Esophagus muscularis mucosa (tissue), 4 donors: ENCODE measurements around the gene RGS19. TPM values are rescaled to one million over a fixed set of nuclear protein-coding genes. Genes with fewer than 3 reads are reported as not detected.

ENCODE experiments used
- DNase-seq: peaks from one replicate; pipeline ENCODE4 v3.0.0-alpha.2; 2017; ENCODE audit errors: extremely low spot score
- H3K27ac ChIP-seq, 4 donors: fragments of 200-600 bp; sonication (generic); replicated peaks in 1 of 4; 1 replicate in 3 of 4; 2 replicates in 1 of 4; pipeline ENCODE4 v1.5.1; 2016 to 2019; ENCODE audit warnings: mild to moderate bottlenecking in 1 of 4
- H3K27me3 ChIP-seq, 4 donors: fragments of 200-600 bp; sonication (generic); one replicate each; pipeline versions ENCODE4 v1.5.1 to v1.6.0; 2016 to 2019
- H3K36me3 ChIP-seq, 4 donors: fragments of 200-600 bp; sonication (generic); one replicate each; pipeline ENCODE4 v1.5.1; 2016 to 2019
- H3K4me1 ChIP-seq, 4 donors: fragments of 200-600 bp; sonication (generic); one replicate each; pipeline ENCODE4 v1.5.1; 2016 to 2019
- H3K4me3 ChIP-seq, 4 donors: fragments of 200-600 bp; sonication (generic); 1 replicate in 2 of 4; 2 replicates in 2 of 4; pipeline ENCODE4 v1.5.1; 2016 to 2019; ENCODE audit warnings: mild to moderate bottlenecking in 4 of 4, moderate library complexity in 1 of 4
- H3K9me3 ChIP-seq, 4 donors: fragments of 200-600 bp; sonication (generic); 1 replicate in 3 of 4; 2 replicates in 1 of 4; pipeline ENCODE4 v1.5.1; 2016 to 2019
- CTCF ChIP-seq, 3 experiments: fragments of 200-600 bp in 2 of 3; fragments of 450-650 bp in 1 of 3; sonication (generic) in 2 of 3; IDR thresholded peaks; one replicate each; pipeline ENCODE4 v1.5.1; 2017 to 2019; ENCODE audit warnings: antibody characterized with exemption in 3 of 3, mild to moderate bottlenecking in 2 of 3, moderate library complexity in 1 of 3
- EP300 ChIP-seq: sonication (generic); formaldehyde crosslinking; IDR thresholded peaks from one replicate; pipeline ENCODE4 v1.6.1; 2017; ENCODE audit warnings: antibody characterized with exemption
- POLR2A ChIP-seq: fragments of 450-650 bp; IDR thresholded peaks from one replicate; pipeline ENCODE4 v1.6.1; 2017; ENCODE audit warnings: antibody characterized with exemption, moderate library complexity, mild to moderate bottlenecking, low read depth
- POLR2AphosphoS5 ChIP-seq, 2 donors: sonication (generic); formaldehyde crosslinking; IDR thresholded peaks; one replicate each; pipeline ENCODE4 v1.6.1; 2017; ENCODE audit warnings: antibody characterized with exemption in 2 of 2
- WGBS: methylation state at CpG from one replicate; pipeline ENCODE4 v1.1.5; 2018; 5-methylcytosine and 5-hydroxymethylcytosine counted together
- intact Hi-C: fragments of 100-400 bp; cut with DNase I; formaldehyde crosslinking; loops from one replicate; pipeline ENCODE4 v1.15.1; 2023
- total RNA-seq, 4 donors: library from RNA; depleted of rRNA; stranded (reverse); fragments of >200 nt; gene quantifications; one replicate each; pipeline versions ENCODE4 v1.1.0 to v1.2.1, GENCODE V29; 2016

Gene RGS19
- total RNA-seq, 4 donors from 2014 or later = 11.4 to 17.7 (median 12.7) TPM

- H3K4me1 ChIP-seq = peaks cover 15 to 54% (median 40%) of the 10 kb centered on the region in 4 donors
- H3K9me3 ChIP-seq = no peaks in the 10 kb centered on the region
- peak overlapping the region in 3 of 4 donors; percentile 45 to 55 (median 50) for H3K27ac ChIP-seq
- peak overlapping the region in 2 of 4 donors; percentile 46 to 57 for H3K4me3 ChIP-seq
- peaks cover 0 to 21% (median 0%) of the 10 kb centered on the region in 4 donors for H3K36me3 ChIP-seq
- H3K27me3 ChIP-seq = peaks cover 0 to 99% (median 43%) of the 10 kb centered on the region in 4 donors
- 75% methylated on average over 7 of the region's 11 CpGs for WGBS
- intact Hi-C loops = no loop called here
- TF ChIP-seq CTCF (IDR thresholded peaks at IDR 0.05) (no peak), EP300 (no peak), POLR2AphosphoS5 (IDR thresholded peaks at IDR 0.05) (no peak), POLR2A (no peak)
- no peak for DNase-seq
Observed at GRCh38 chr20:64045346-64046011, 33.8 kb downstream of the RGS19 start.

DNA sequence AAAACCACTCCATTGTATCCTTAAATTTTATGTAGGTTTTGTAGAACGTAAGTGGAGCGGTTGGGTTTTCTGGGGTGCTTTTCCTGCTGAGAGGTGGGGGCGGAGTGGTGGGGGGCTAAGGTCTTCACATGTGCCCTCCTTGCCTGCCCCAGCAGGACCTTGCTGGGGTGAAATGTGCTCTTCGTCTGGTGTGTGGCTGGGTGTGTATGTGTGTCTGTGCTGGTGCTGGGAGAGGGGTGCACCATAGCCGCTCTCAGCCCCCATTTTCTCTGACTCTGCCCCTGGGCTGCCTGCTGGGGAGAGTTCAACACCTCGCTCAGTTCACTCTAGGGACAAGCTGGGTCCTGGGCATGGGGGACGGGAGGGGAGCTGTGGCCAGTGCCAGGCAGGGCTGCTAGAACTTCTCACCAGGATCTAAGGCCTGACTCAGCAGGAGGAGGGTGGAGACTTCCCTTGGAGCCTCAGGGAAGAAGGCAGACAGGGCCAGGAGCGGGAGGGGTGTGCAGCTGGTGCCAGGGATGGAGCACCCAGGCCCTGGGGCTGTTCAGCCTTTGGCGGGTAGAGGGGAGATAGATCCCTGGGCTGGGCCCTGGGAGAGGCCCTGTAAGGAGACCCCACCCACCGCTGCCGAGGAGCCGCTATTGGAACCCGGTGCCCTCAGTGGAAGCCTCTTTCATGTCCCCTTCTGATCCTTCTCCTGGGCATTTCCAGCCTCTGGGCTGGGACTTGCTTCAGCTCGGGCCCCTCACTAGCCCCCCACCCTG lies 34.7 kb downstream of the RGS19 start:
- peaks cover 0 to 21% (median 0%) of the 10 kb centered on the region in 4 donors for H3K36me3 ChIP-seq
- WGBS = 63% methylated on average over 14 of the region's 14 CpGs
- intact Hi-C loops = no loop called here
- peak overlapping the region in 1 of 4 donors; percentile 30 for H3K4me3 ChIP-seq
- no peak for TF ChIP-seq CTCF (IDR thresholded peaks at IDR 0.05)
- peak; percentile 30 to 44 for TF ChIP-seq POLR2AphosphoS5 (IDR thresholded peaks at IDR 0.05)
- no peak for DNase-seq
- H3K27me3 ChIP-seq = peaks cover 0 to 99% (median 43%) of the 10 kb centered on the region in 4 donors
- no peaks in the 10 kb centered on the region for H3K9me3 ChIP-seq
- peak overlapping the region in 3 of 4 donors; percentile 45 to 55 (median 50) for H3K27ac ChIP-seq
- H3K4me1 ChIP-seq = peaks cover 20 to 54% (median 44%) of the 10 kb centered on the region in 4 donors

DNA sequence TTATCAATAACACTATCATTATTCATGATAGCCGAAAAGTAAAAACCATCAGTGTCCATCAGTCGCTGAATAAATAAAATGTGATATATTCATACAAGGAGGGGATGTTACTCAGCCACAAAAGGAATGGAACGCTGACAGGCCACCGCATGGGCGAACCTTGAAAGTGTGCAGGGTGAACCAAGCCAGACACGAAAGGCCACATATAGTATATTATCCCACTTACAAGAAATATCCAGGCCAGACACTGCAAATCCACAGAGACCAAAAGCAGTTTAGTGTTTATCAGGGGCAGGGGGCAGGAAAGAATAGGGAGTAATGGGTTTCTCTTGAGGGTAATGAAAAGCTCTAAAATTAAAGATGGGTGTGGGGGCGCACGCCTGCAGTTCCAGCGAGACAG lies 35.5 kb downstream of the RGS19 start:
- intact Hi-C loops = no loop called here
- WGBS = 85% methylated on average over 9 of the region's 9 CpGs
- H3K27ac ChIP-seq = no peak overlapping the region

More for the DNA sequence above, 35.5 kb downstream of the RGS19 start:
- TF ChIP-seq POLR2A = no peak
- TF ChIP-seq CTCF (IDR thresholded peaks at IDR 0.05) = no peak
- TF ChIP-seq EP300 = no peak
- no peak for TF ChIP-seq POLR2AphosphoS5 (IDR thresholded peaks at IDR 0.05)
- Histone ChIP-seq H3K36me3 (peaks cover 0 to 21% (median 0%) of the 10 kb centered on the region in 4 donors), H3K4me3 (no peak overlapping the region), H3K9me3 (no peaks in the 10 kb centered on the region), H3K4me1 (peaks cover 25 to 56% (median 47%) of the 10 kb centered on the region in 4 donors), H3K27me3 (peaks cover 0 to 99% (median 48%) of the 10 kb centered on the region in 4 donors)
- no peak for DNase-seq
